ENCODE data around the gene NR1H3. TPM values are rescaled to one million over a fixed set of nuclear protein-coding genes. Genes with fewer than 3 reads are reported as not detected.

The NR1H3 gene
- total RNA-seq, 2 experiments from 2014 or later, result 12.7 to 15.3 TPM

DNA sequence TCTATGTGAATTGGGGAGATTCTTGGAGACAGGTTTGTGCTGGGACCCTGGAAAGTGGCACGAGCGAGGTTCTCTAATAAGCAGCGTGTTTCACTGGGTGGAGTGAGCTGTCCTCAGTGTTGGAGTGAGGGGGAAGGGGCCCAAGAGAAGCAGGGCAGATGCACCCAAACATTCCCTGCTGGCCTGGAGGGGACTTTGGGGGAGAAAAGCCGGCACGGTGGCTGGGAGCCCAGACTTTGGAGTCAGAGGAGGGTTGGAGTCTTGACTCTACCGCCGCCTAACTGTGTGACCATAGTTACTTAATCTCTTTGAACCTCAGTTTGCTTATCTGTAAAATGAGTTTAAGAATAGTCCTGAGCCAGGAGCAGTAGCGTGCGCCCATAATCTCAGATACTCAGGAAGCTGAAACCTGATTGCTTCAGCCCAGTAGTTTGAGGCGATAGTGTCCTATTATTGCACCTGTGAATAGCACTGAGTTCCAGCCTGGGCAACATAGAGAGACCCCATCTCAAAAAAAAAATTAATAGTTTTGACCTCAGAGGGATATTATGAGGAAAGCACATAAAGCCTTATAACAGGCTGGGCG, 614 bp downstream of the NR1H3 start:
- ATAC-seq (no peak), DNase-seq (no peak)
- TF ChIP-seq, protein P1, sequence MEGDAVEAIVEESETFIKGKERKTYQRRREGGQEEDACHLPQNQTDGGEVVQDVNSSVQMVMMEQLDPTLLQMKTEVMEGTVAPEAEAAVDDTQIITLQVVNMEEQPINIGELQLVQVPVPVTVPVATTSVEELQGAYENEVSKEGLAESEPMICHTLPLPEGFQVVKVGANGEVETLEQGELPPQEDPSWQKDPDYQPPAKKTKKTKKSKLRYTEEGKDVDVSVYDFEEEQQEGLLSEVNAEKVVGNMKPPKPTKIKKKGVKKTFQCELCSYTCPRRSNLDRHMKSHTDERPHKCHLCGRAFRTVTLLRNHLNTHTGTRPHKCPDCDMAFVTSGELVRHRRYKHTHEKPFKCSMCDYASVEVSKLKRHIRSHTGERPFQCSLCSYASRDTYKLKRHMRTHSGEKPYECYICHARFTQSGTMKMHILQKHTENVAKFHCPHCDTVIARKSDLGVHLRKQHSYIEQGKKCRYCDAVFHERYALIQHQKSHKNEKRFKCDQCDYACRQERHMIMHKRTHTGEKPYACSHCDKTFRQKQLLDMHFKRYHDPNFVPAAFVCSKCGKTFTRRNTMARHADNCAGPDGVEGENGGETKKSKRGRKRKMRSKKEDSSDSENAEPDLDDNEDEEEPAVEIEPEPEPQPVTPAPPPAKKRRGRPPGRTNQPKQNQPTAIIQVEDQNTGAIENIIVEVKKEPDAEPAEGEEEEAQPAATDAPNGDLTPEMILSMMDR (IDR thresholded peaks at IDR 0.05), result no peak
- H3K4me3 Mint-ChIP-seq, result no peak overlapping the region
- H3K4me1 Mint-ChIP-seq (ENCODE audit: low read depth), result peaks cover 18% of the 10 kb centered on the region
- ChIA-PET CTCF (interaction anchor here (0.8 to 5.4 kb wide), 16 partner anchors 9 to 152 kb away, joined by 3 to 47 read pairs (median 6); partner anchors contain the start of genes ACP2, ARFGAP2 and PACSIN3), POLR2A (interaction anchor here (0.9 to 3.4 kb wide), 6 partner anchors 9 to 81 kb away, joined by 3 to 21 read pairs (median 4); partner anchors contain the start of gene ACP2)
- no peak overlapping the region for H3K27ac Mint-ChIP-seq
- no peaks in the 10 kb centered on the region for H3K27me3 Mint-ChIP-seq
- intact Hi-C loops (cut with micrococcal nuclease), result loop anchor here (5.0 kb wide), 2 partner anchors 41 to 81 kb away; partner anchors contain the start of gene ARFGAP2
- H3K9me3 Mint-ChIP-seq, result no peaks in the 10 kb centered on the region
- no peaks in the 10 kb centered on the region for H3K36me3 Mint-ChIP-seq (ENCODE audit: low read depth)

DNA sequence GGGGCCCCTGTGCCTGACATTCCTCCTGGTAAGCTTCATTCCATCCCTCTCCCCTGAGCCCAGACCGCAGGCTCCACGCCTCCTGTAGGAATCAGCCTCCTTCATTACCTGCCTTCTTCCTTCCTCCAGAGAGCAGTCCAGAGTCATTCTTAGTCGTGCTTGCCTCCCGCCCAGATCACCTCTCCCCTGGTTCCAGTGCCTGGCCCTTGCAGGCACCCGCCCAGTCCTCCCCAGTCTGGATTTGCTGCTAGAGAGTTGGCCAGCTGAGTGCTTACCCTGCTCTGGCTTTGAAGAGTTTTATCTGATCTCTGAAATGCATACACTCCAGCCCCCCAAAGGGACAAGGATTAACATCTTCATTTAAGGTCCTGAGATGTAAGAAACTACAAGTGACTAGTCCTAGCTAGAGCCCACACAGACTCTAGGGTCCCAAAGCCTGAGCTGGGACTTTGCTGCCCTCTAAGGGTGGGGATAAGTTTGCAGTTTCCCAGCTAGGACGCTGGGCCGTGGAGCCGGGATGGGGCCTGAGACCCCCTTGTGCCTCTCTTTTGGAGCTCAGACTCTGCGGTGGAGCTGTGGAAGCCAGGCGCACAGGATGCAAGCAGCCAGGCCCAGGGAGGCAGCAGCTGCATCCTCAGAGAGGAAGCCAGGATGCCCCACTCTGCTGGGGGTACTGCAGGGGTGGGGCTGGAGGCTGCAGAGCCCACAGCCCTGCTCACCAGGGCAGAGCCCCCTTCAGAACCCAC, 1.6 kb downstream of the NR1H3 start:
- H3K27ac Mint-ChIP-seq, result no peak overlapping the region
- peak; percentile 59 for DNase-seq

DNA sequence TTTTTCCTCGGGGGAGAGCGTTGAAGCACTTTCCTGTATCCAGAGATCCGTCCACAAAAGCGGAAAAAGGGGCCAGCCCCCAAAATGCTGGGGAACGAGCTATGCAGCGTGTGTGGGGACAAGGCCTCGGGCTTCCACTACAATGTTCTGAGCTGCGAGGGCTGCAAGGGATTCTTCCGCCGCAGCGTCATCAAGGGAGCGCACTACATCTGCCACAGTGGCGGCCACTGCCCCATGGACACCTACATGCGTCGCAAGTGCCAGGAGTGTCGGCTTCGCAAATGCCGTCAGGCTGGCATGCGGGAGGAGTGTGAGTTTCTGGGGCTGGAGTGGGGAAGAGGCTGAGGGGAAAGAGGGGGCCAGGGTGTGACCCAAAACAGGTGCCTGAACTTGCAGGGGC, 2.6 kb downstream of the NR1H3 start:
- ATAC-seq, result no peak
- H3K27ac Mint-ChIP-seq, result no peak overlapping the region

More for the DNA sequence above, 1.6 kb downstream of the NR1H3 start:
- intact Hi-C loops (cut with micrococcal nuclease), result loop anchor here (5.0 kb wide), 2 partner anchors 42 to 82 kb away; partner anchors contain the start of gene ARFGAP2
- ChIA-PET POLR2A (interaction anchor here (0.9 to 3.4 kb wide), 7 partner anchors 11 to 524 kb away, joined by 3 to 21 read pairs (median 5); partner anchors contain the start of gene ACP2), CTCF (interaction anchor here (0.7 to 5.4 kb wide), 34 partner anchors 9 to 343 kb away, joined by 3 to 47 read pairs (median 4); partner anchors contain the start of genes ACP2, ARFGAP2 and PACSIN3)
- TF ChIP-seq, protein P1 (IDR thresholded peaks at IDR 0.05), result peak; percentile 67
- no peak overlapping the region for H3K4me3 Mint-ChIP-seq
- ATAC-seq, result peak; percentile 89
- H3K36me3 Mint-ChIP-seq (ENCODE audit: low read depth), result no peaks in the 10 kb centered on the region
- peaks cover 16% of the 10 kb centered on the region for H3K4me1 Mint-ChIP-seq (ENCODE audit: low read depth)
- no peaks in the 10 kb centered on the region for H3K27me3 Mint-ChIP-seq
- no peaks in the 10 kb centered on the region for H3K9me3 Mint-ChIP-seq

DNA sequence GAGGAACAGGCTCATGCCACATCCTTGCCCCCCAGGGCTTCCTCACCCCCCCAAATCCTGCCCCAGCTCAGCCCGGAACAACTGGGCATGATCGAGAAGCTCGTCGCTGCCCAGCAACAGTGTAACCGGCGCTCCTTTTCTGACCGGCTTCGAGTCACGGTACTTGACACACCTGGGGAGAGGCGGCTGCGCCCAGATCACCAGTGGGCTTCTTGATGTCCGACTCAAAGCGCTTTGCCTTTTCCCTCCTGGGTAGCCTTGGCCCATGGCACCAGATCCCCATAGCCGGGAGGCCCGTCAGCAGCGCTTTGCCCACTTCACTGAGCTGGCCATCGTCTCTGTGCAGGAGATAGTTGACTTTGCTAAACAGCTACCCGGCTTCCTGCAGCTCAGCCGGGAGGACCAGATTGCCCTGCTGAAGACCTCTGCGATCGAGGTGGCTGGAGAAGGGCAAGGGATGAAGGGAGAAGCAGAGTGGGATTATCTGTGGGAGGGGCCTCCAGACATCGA, 3.5 kb downstream of the NR1H3 start:
- Mint-ChIP-seq H3K27me3 (no peaks in the 10 kb centered on the region), H3K4me1 (ENCODE audit: low read depth) (peaks cover 21% of the 10 kb centered on the region), H3K27ac (no peak overlapping the region), H3K9me3 (no peaks in the 10 kb centered on the region), H3K4me3 (no peak overlapping the region), H3K36me3 (ENCODE audit: low read depth) (peaks cover 2% of the 10 kb centered on the region)
- TF ChIP-seq, protein P1 (IDR thresholded peaks at IDR 0.05), result no peak
- ATAC-seq (no peak), DNase-seq (no peak)
- ChIA-PET CTCF (interaction anchor here (1.4 to 5.4 kb wide), 2 partner anchors 12 to 46 kb away, joined by 4 to 47 read pairs; partner anchors contain the start of genes ACP2 and DDB2), POLR2A (interaction anchor here (0.6 to 3.4 kb wide), 3 partner anchors 13 to 205 kb away, joined by 3 to 21 read pairs (median 4); partner anchors contain the start of gene ACP2)
- intact Hi-C loops (cut with micrococcal nuclease), result no loop called here

More for the DNA sequence above, 2.6 kb downstream of the NR1H3 start:
- no peak for DNase-seq
- ChIA-PET CTCF (interaction anchor here (0.9 to 5.4 kb wide), 17 partner anchors 8 to 152 kb away, joined by 3 to 47 read pairs (median 5); partner anchors contain the start of genes ACP2, ARFGAP2 and PACSIN3), POLR2A (interaction anchor here (0.6 to 3.4 kb wide), 4 partner anchors 12 to 413 kb away, joined by 3 to 21 read pairs (median 4); partner anchors contain the start of gene ACP2)
- intact Hi-C loops (cut with micrococcal nuclease), result no loop called here
- TF ChIP-seq, protein P1 (IDR thresholded peaks at IDR 0.05), result no peak
- Mint-ChIP-seq H3K36me3 (ENCODE audit: low read depth) (peaks cover 2% of the 10 kb centered on the region), H3K27me3 (no peaks in the 10 kb centered on the region), H3K4me1 (ENCODE audit: low read depth) (peaks cover 12% of the 10 kb centered on the region), H3K9me3 (no peaks in the 10 kb centered on the region), H3K4me3 (no peak overlapping the region)

Measured in activated CD8-positive, alpha-beta T cell treated with anti-CD3 and anti-CD28 coated beads for 36 hours (primary cell).